B cell (primary cell): Measurements from ENCODE around the gene PHYH. TPM values are rescaled to one million over a fixed set of nuclear protein-coding genes. Genes with fewer than 3 reads are reported as not detected.

ENCODE experiments used
- ATAC-seq: fragments of 200-7000 bp; cut with Tn5 transposase; one replicate; pipeline ENCODE4 v1.10.0; 2021; ENCODE audit warnings: low read depth, mild to moderate bottlenecking, moderate number of reproducible peaks, moderate library complexity
- CTCF ChIA-PET: fragments of 350-600 bp; sonication (Branson Sonifier 250); formaldehyde crosslinking; loops from one replicate; lab custom pipeline; 2021; ENCODE audit warnings: antibody characterized with exemption, inconsistent platforms; lab: Charles Lee
- POLR2A ChIA-PET: fragments of 350-600 bp; sonication (Branson Sonifier 250); formaldehyde crosslinking; loops from one replicate; lab custom pipeline; 2021; ENCODE audit warnings: antibody characterized with exemption; lab: Charles Lee
- DNase-seq: peaks from one replicate; pipeline ENCODE4 v3.0.0; 2013
- H2AFZ ChIP-seq: 2 replicates; pipeline ENCODE4 v1.6.1; 2012; ENCODE audit warnings: mild to moderate bottlenecking, low read depth, low read length; ENCODE audit not compliant: insufficient read depth, poor library complexity, severe bottlenecking
- H3K27ac ChIP-seq, 2 donors: 1 replicate in 1 of 2; 2 replicates in 1 of 2; pipeline ENCODE4 v1.5.1; 2012 to 2013; ENCODE audit warnings: low read length in 2 of 2, mild to moderate bottlenecking in 2 of 2, moderate library complexity in 1 of 2
- H3K27me3 ChIP-seq, 4 experiments: fragments of 200-600 bp in 1 of 4; sonication (generic) in 1 of 4; replicated peaks in 1 of 4; 1 replicate in 2 of 4; 2 replicates in 2 of 4; pipeline versions ENCODE4 v1.6.1 to v1.7.0; 2013 to 2016; ENCODE audit warnings: low read length in 3 of 4, mild to moderate bottlenecking in 2 of 4, mixed read lengths in 1 of 4, moderate library complexity in 1 of 4; ENCODE audit not compliant: insufficient read depth in 4 of 4, control insufficient read depth in 3 of 4; ENCODE audit errors: control extremely low read depth in 1 of 4
- H3K36me3 ChIP-seq, 2 experiments: replicated peaks in 1 of 2; 1 replicate in 1 of 2; 2 replicates in 1 of 2; pipeline versions ENCODE4 v1.6.1 to v1.7.1; 2013; ENCODE audit warnings: low read length in 1 of 2; ENCODE audit not compliant: insufficient read depth in 2 of 2, control insufficient read depth in 1 of 2; ENCODE audit errors: control extremely low read depth in 1 of 2, extremely low read depth in 1 of 2
- H3K4me1 ChIP-seq, 2 donors: fragments of 200-600 bp in 1 of 2; sonication (generic) in 1 of 2; 1 replicate in 1 of 2; 2 replicates in 1 of 2; pipeline versions ENCODE4 v1.5.1 to v1.6.1; 2013 to 2017; ENCODE audit warnings: low read length in 2 of 2; ENCODE audit not compliant: control insufficient read depth in 2 of 2, insufficient read depth in 2 of 2
- H3K4me2 ChIP-seq: replicated peaks from 2 replicates; pipeline ENCODE3; 2012; ENCODE audit warnings: mild to moderate bottlenecking, low read depth, low read length; ENCODE audit not compliant: poor library complexity, severe bottlenecking
- H3K4me3 ChIP-seq, 5 experiments: fragments of 200-600 bp in 1 of 5; sonication (generic) in 1 of 5; 1 replicate in 3 of 5; 2 replicates in 2 of 5; pipeline versions ENCODE4 v1.5.1 to v1.7.0; 2011 to 2016; ENCODE audit warnings: low read length in 4 of 5, mild to moderate bottlenecking in 4 of 5, low read depth in 2 of 5, control low read depth in 1 of 5, moderate library complexity in 1 of 5; ENCODE audit not compliant: insufficient read depth in 1 of 5; ENCODE audit errors: control extremely low read depth in 1 of 5, extremely low read depth in 1 of 5
- H3K79me2 ChIP-seq: fragments of 200-600 bp; sonication (generic); one replicate; pipeline ENCODE4 v1.6.0; 2016; ENCODE audit warnings: low read length; ENCODE audit not compliant: control insufficient read depth, insufficient read depth
- H3K9ac ChIP-seq: fragments of 200-600 bp; sonication (generic); 2 replicates; pipeline ENCODE4 v1.6.1; 2017; ENCODE audit warnings: mild to moderate bottlenecking, low read length, moderate library complexity
- H3K9me3 ChIP-seq, 3 donors: one replicate each; pipeline versions ENCODE4 v1.6.1 to v1.7.1; 2013; ENCODE audit warnings: low read length in 2 of 3; ENCODE audit not compliant: control insufficient read depth in 2 of 3, insufficient read depth in 1 of 3; ENCODE audit errors: control extremely low read depth in 1 of 3
- H4K20me1 ChIP-seq: 2 replicates; pipeline ENCODE4 v1.6.0; 2012; ENCODE audit warnings: mild to moderate bottlenecking, low read length; ENCODE audit not compliant: insufficient read depth, control insufficient read depth, poor library complexity, severe bottlenecking
- H3K27ac Mint-ChIP-seq: one replicate; pipeline ENCODE4 v1.8.0; 2021; ENCODE audit warnings: mixed read lengths
- H3K27me3 Mint-ChIP-seq: one replicate; pipeline ENCODE4 v1.8.0; 2021; ENCODE audit warnings: mixed read lengths
- H3K4me1 Mint-ChIP-seq: one replicate; pipeline ENCODE4 v1.8.0; 2021; ENCODE audit warnings: mixed read lengths
- H3K4me3 Mint-ChIP-seq: one replicate; pipeline ENCODE4 v1.8.0; 2021; ENCODE audit warnings: mixed read lengths
- H3K9me3 Mint-ChIP-seq: one replicate; pipeline ENCODE4 v1.8.0; 2022; ENCODE audit warnings: mixed read lengths; ENCODE audit not compliant: insufficient read depth
- CTCF ChIP-seq: fragments of 200-600 bp; IDR thresholded peaks from one replicate; pipeline ENCODE4 v1.8.0; 2022; ENCODE audit warnings: antibody characterized with exemption, mild to moderate bottlenecking
- EZH2 ChIP-seq: IDR thresholded peaks from 2 replicates; pipeline ENCODE4 v1.6.1; 2012; ENCODE audit warnings: borderline replicate concordance, low read depth, mild to moderate bottlenecking, moderate library complexity, low read length; ENCODE audit not compliant: insufficient read depth, poor library complexity, severe bottlenecking
- WGBS: methylation state at CpG from one replicate; pipeline ENCODE4 v1.1.5; 2013; ENCODE audit warnings: missing lambda C conversion rate; ENCODE audit not compliant: insufficient coverage; 5-methylcytosine and 5-hydroxymethylcytosine counted together
- intact Hi-C: fragments of 100-400 bp; cut with micrococcal nuclease; formaldehyde crosslinking; loops from one replicate; pipeline ENCODE4 v1.10.0; 2022
- polyA plus RNA-seq: library from polyadenylated mRNA; depleted of rRNA; stranded (reverse); fragments of >200 nt; gene quantifications from 2 replicates; pipeline ENCODE4 v1.2.3, GENCODE V29; 2012
- total RNA-seq, 2 donors: library from RNA; stranded (reverse); fragments of 120-200 nt in 1 of 2; gene quantifications; 1 replicate in 1 of 2; 2 replicates in 1 of 2; pipeline versions ENCODE4 v1.2.3 to v1.2.4, GENCODE V29; 2013 to 2022

PHYH gene
- total and polyA plus RNA-seq, 2 donors (not counting 1 experiment from before 2014, with no cell fraction given): 3.1 to 9.7 TPM

- DNase-seq: no peak
- Mint-ChIP-seq H3K27ac (peak overlapping the region; percentile 83), H3K4me3 (peak overlapping the region; percentile 88), H3K27me3 (no peaks in the 10 kb centered on the region), H3K4me1 (peaks cover 20% of the 10 kb centered on the region), H3K9me3 (no peaks in the 10 kb centered on the region)
- no peak for ATAC-seq
- Histone ChIP-seq H3K4me3 (peak overlapping the region in 4 of 5 experiments; percentile 59 to 68 (median 66)), H4K20me1 (no peaks in the 10 kb centered on the region), H2AFZ (peak overlapping the region; percentile 93), H3K27me3 (no peaks in the 10 kb centered on the region), H3K36me3 (peaks cover 0 to 7% of the 10 kb centered on the region in 2 experiments), H3K9ac (peak overlapping the region; percentile 65), H3K27ac (peak overlapping the region; percentile 25 to 71), H3K79me2 (no peaks in the 10 kb centered on the region), H3K9me3 (peaks cover 0 to 3% (median 0%) of the 10 kb centered on the region in 3 donors), H3K4me2 (peak overlapping the region; percentile 79), H3K4me1 (peaks cover 9 to 25% of the 10 kb centered on the region in 2 donors)
- POLR2A ChIA-PET: interaction anchor here (0.6 to 1.2 kb wide), 2 partner anchors 24 to 52 kb away, joined by 3 to 4 read pairs; no protein-coding TSS in a partner anchor
- intact Hi-C loops: no loop called here
- CTCF ChIA-PET: interaction anchor here (1.6 kb wide), 1 partner anchor 11 kb away, joined by 4 read pairs; no protein-coding TSS in a partner anchor
- 40% methylated on average over 13 of the region's 20 CpGs for WGBS
- no peak for TF ChIP-seq EZH2
- TF ChIP-seq CTCF: no peak
Observed at GRCh38 chr10:13298748-13299436, 972 bp downstream of the PHYH start.

GRCh38 chr10:13296476-13296875 lies 3.4 kb downstream of the PHYH start:
- Histone ChIP-seq H3K27me3 (no peaks in the 10 kb centered on the region), H3K4me1 (peaks cover 9 to 17% of the 10 kb centered on the region in 2 donors), H4K20me1 (no peaks in the 10 kb centered on the region), H3K4me2 (no peak overlapping the region), H3K9ac (no peak overlapping the region), H3K9me3 (no peaks in the 10 kb centered on the region), H3K79me2 (no peaks in the 10 kb centered on the region), H3K36me3 (peaks cover 0 to 7% of the 10 kb centered on the region in 2 experiments), H2AFZ (no peak overlapping the region), H3K4me3 (no peak overlapping the region), H3K27ac (no peak overlapping the region)
- intact Hi-C loops: no loop called here
- WGBS: 99% methylated on average over 7 of the region's 10 CpGs
- no peak overlapping the region for H3K4me3 Mint-ChIP-seq
- ChIA-PET CTCF (no interaction called here), POLR2A (no interaction called here)
- H3K9me3 Mint-ChIP-seq: no peaks in the 10 kb centered on the region
- DNase-seq (no peak), ATAC-seq (no peak)
- TF ChIP-seq EZH2 (no peak), CTCF (no peak)
- no peak overlapping the region for H3K27ac Mint-ChIP-seq
- H3K27me3 Mint-ChIP-seq: no peaks in the 10 kb centered on the region
- peaks cover 12% of the 10 kb centered on the region for H3K4me1 Mint-ChIP-seq
